Small intestine (tissue), 7 donors: ENCODE results near the gene MAP1LC3B2. TPM values are rescaled to one million over a fixed set of nuclear protein-coding genes. Genes with fewer than 3 reads are reported as not detected.

Experiments used
- DNase-seq, 2 donors: peaks; one replicate each; pipeline versions ENCODE4 v3.0.0 to v3.0.0-alpha.2; 2013
- FAIRE-seq: peaks from 2 replicates; lab custom pipeline; 2012; peaks lifted over from hg19 to GRCh38; lab: Jason Lieb, UNC
- H3K27ac ChIP-seq, 3 donors: one replicate each; pipeline ENCODE4 v1.5.1; 2013; ENCODE audit warnings: low read length in 2 of 3, mild to moderate bottlenecking in 2 of 3, control low read depth in 1 of 3, inconsistent platforms in 1 of 3, low read depth in 1 of 3, moderate library complexity in 1 of 3
- H3K27me3 ChIP-seq, 3 donors: one replicate each; pipeline ENCODE4 v1.6.1; 2013; ENCODE audit warnings: low read length in 3 of 3, inconsistent platforms in 1 of 3; ENCODE audit not compliant: control insufficient read depth in 3 of 3, insufficient read depth in 3 of 3
- H3K36me3 ChIP-seq, 3 donors: one replicate each; pipeline ENCODE4 v1.6.1; 2013; ENCODE audit warnings: low read length in 3 of 3, inconsistent platforms in 1 of 3, low read depth in 1 of 3, mild to moderate bottlenecking in 1 of 3, moderate library complexity in 1 of 3; ENCODE audit not compliant: control insufficient read depth in 3 of 3, insufficient read depth in 2 of 3
- H3K4me1 ChIP-seq, 3 donors: one replicate each; pipeline ENCODE4 v1.6.1; 2013; ENCODE audit warnings: low read length in 2 of 3, inconsistent platforms in 1 of 3, low read depth in 1 of 3, mild to moderate bottlenecking in 1 of 3, moderate library complexity in 1 of 3; ENCODE audit not compliant: control insufficient read depth in 3 of 3, insufficient read depth in 2 of 3
- H3K4me3 ChIP-seq, 3 donors: one replicate each; pipeline ENCODE4 v1.5.1; 2013; ENCODE audit warnings: low read length in 3 of 3, control low read depth in 1 of 3, inconsistent platforms in 1 of 3, low read depth in 1 of 3, mild to moderate bottlenecking in 1 of 3, moderate library complexity in 1 of 3
- H3K9me3 ChIP-seq, 2 donors: one replicate each; pipeline ENCODE4 v1.6.1; 2013; ENCODE audit warnings: low read depth in 1 of 2, low read length in 1 of 2; ENCODE audit not compliant: control insufficient read depth in 2 of 2, insufficient read depth in 1 of 2
- WGBS, 3 donors: extraction: QIAGEN DNeasy Blood & Tissue Kit; methylation state at CpG; one replicate each; pipeline ENCODE4 v1.1.7; 2013; 5-methylcytosine and 5-hydroxymethylcytosine counted together
- polyA plus RNA-seq, 4 donors: library from polyadenylated mRNA; stranded (reverse) in 3 of 4; unstranded in 1 of 4; fragments of 200-250 nt in 3 of 4; fragments of 120-200 nt in 1 of 4; gene quantifications; one replicate each; pipeline versions ENCODE4 v1.2.1 to v1.2.3, GENCODE V29; 2013
- donor health status: healthy with polysubstance abuse.
- donor health status: control.
- donor health status: control.
- donor health status: Bipolar disorder and iron deficiency.
- donor health status: healthy.

MAP1LC3B2 gene
- polyA plus RNA-seq, 4 donors: 1.1 to 2.7 (median 2.0) TPM

GRCh38 chr12:116588390-116589028 is 29.3 kb downstream of the MAP1LC3B2 start:
- Histone ChIP-seq H3K4me3 (no peak overlapping the region), H3K27ac (no peak overlapping the region), H3K4me1 (peaks cover 4 to 17% (median 7%) of the 10 kb centered on the region in 3 donors), H3K9me3 (peaks cover 0 to 10% of the 10 kb centered on the region in 2 donors), H3K27me3 (no peaks in the 10 kb centered on the region), H3K36me3 (no peaks in the 10 kb centered on the region)
- DNase-seq (no peak), FAIRE-seq (no peak)
- 95 to 97% (median 96%) methylated on average over 5 of the region's 5 CpGs for WGBS, 3 donors

GRCh38 chr12:116589581-116589980 is 30.4 kb downstream of the MAP1LC3B2 start:
- Histone ChIP-seq H3K27me3 (no peaks in the 10 kb centered on the region), H3K4me3 (no peak overlapping the region), H3K27ac (no peak overlapping the region), H3K9me3 (peaks cover 0 to 6% of the 10 kb centered on the region in 2 donors), H3K36me3 (no peaks in the 10 kb centered on the region), H3K4me1 (peaks cover 4 to 17% (median 7%) of the 10 kb centered on the region in 3 donors)
- DNase-seq (no peak), FAIRE-seq (no peak)
- WGBS, 3 donors: 93 to 94% (median 94%) methylated on average over 9 of the region's 9 CpGs

GRCh38 chr12:116590561-116590960 is 31.4 kb downstream of the MAP1LC3B2 start:
- FAIRE-seq: no peak
- no peaks in the 10 kb centered on the region for H3K9me3 ChIP-seq
- WGBS, 3 donors: 13 to 21% (median 17%) methylated on average over 1 of the region's 1 CpG
- H3K4me1 ChIP-seq: peaks cover 4 to 17% (median 7%) of the 10 kb centered on the region in 3 donors
- no peak for DNase-seq
- H3K4me3 ChIP-seq: no peak overlapping the region
- no peaks in the 10 kb centered on the region for H3K27me3 ChIP-seq
- no peak overlapping the region for H3K27ac ChIP-seq
- H3K36me3 ChIP-seq: no peaks in the 10 kb centered on the region

- FAIRE-seq: no peak
- WGBS, 3 donors: 15 to 29% (median 20%) methylated on average over 11 of the region's 11 CpGs
- Histone ChIP-seq H3K27ac (peak overlapping the region in 1 of 3 donors; percentile 66), H3K9me3 (no peaks in the 10 kb centered on the region), H3K36me3 (no peaks in the 10 kb centered on the region), H3K27me3 (no peaks in the 10 kb centered on the region), H3K4me1 (peaks cover 0 to 13% (median 7%) of the 10 kb centered on the region in 3 donors), H3K4me3 (no peak overlapping the region)
- peak; percentile 43 to 51 for DNase-seq
These were observed 32.9 kb downstream of the MAP1LC3B2 start for GRCh38 chr12:116591855-116592637.

- Histone ChIP-seq H3K4me1 (peaks cover 0 to 12% (median 7%) of the 10 kb centered on the region in 3 donors), H3K36me3 (no peaks in the 10 kb centered on the region), H3K27me3 (no peaks in the 10 kb centered on the region), H3K27ac (peak overlapping the region in 1 of 3 donors; percentile 66), H3K4me3 (no peak overlapping the region), H3K9me3 (no peaks in the 10 kb centered on the region)
- FAIRE-seq: no peak
- WGBS, 3 donors: 66 to 78% (median 67%) methylated on average over 8 of the region's 8 CpGs
- DNase-seq: no peak
These were observed 33.5 kb downstream of the MAP1LC3B2 start for GRCh38 chr12:116592731-116593130.

- Histone ChIP-seq H3K27me3 (no peaks in the 10 kb centered on the region), H3K27ac (no peak overlapping the region), H3K4me1 (peaks cover 0 to 28% (median 7%) of the 10 kb centered on the region in 3 donors), H3K9me3 (no peaks in the 10 kb centered on the region), H3K36me3 (no peaks in the 10 kb centered on the region), H3K4me3 (no peak overlapping the region)
- WGBS, 3 donors: 67 to 84% (median 73%) methylated on average over 12 of the region's 12 CpGs
- DNase-seq (no peak), FAIRE-seq (no peak)
These were observed 35.3 kb downstream of the MAP1LC3B2 start for GRCh38 chr12:116594325-116595038.

GRCh38 chr12:116595186-116595585 is 36.0 kb downstream of the MAP1LC3B2 start:
- WGBS, 3 donors: 1 to 36% (median 36%) methylated on average over 1 of the region's 1 CpG
- peaks cover 0 to 32% (median 7%) of the 10 kb centered on the region in 3 donors for H3K4me1 ChIP-seq
- no peak overlapping the region for H3K27ac ChIP-seq
- H3K4me3 ChIP-seq: no peak overlapping the region
- H3K36me3 ChIP-seq: no peaks in the 10 kb centered on the region
- FAIRE-seq (no peak), DNase-seq (no peak)
- H3K27me3 ChIP-seq: no peaks in the 10 kb centered on the region
- no peaks in the 10 kb centered on the region for H3K9me3 ChIP-seq

GRCh38 chr12:116595672-116596071 is 36.5 kb downstream of the MAP1LC3B2 start:
- H3K4me3 ChIP-seq: no peak overlapping the region
- peaks cover 0 to 32% (median 7%) of the 10 kb centered on the region in 3 donors for H3K4me1 ChIP-seq
- no peak overlapping the region for H3K27ac ChIP-seq
- no peak for DNase-seq
- H3K9me3 ChIP-seq: no peaks in the 10 kb centered on the region
- H3K27me3 ChIP-seq: no peaks in the 10 kb centered on the region
- H3K36me3 ChIP-seq: no peaks in the 10 kb centered on the region
- FAIRE-seq: no peak
